Parathyroid adenoma (tissue), 2 donors: ENCODE measurements around the gene MIDN.
A peak's percentile ranks its signal among the peaks of the same experiment; 100 is the strongest.

Source experiments
- H2AFZ ChIP-seq: fragments of 300-600 bp; sonication (generic); one replicate; pipeline ENCODE4 v1.7.0; 2017; ENCODE audit warnings: antibody characterized with exemption, mild to moderate bottlenecking
- H3K27ac ChIP-seq: fragments of 300-600 bp; sonication (generic); one replicate; pipeline ENCODE4 v1.7.0; 2017
- H3K27me3 ChIP-seq: fragments of 300-600 bp; sonication (generic); one replicate; pipeline ENCODE4 v1.7.0; 2017; ENCODE audit warnings: low read length; ENCODE audit not compliant: control insufficient read depth, insufficient read depth
- H3K36me3 ChIP-seq: fragments of 300-600 bp; sonication (generic); one replicate; pipeline ENCODE4 v1.7.0; 2017; ENCODE audit warnings: low read length; ENCODE audit not compliant: control insufficient read depth, insufficient read depth
- H3K4me1 ChIP-seq: fragments of 300-600 bp; sonication (generic); one replicate; pipeline ENCODE4 v1.7.0; 2017; ENCODE audit warnings: control low read depth
- H3K4me2 ChIP-seq: fragments of 300-600 bp; sonication (generic); one replicate; pipeline ENCODE4 v1.7.0; 2017; ENCODE audit warnings: low read length
- H3K4me3 ChIP-seq: fragments of 300-600 bp; sonication (generic); one replicate; pipeline ENCODE4 v1.7.0; 2017; ENCODE audit warnings: low read depth, low read length
- H3K79me2 ChIP-seq: fragments of 300-600 bp; sonication (generic); one replicate; pipeline ENCODE4 v1.7.0; 2017; ENCODE audit warnings: control low read depth
- H3K9ac ChIP-seq: fragments of 300-600 bp; sonication (generic); one replicate; pipeline ENCODE4 v1.7.0; 2017; ENCODE audit warnings: mild to moderate bottlenecking
- H3K9me3 ChIP-seq: fragments of 300-600 bp; sonication (generic); one replicate; pipeline ENCODE4 v1.7.0; 2017; ENCODE audit warnings: low read length; ENCODE audit not compliant: control insufficient read depth
- TF ChIP-seq, protein P1 (sequence below): fragments of 300-600 bp; sonication (generic); IDR thresholded peaks from one replicate; pipeline ENCODE4 v1.7.0; 2017; ENCODE audit warnings: antibody characterized with exemption, mild to moderate bottlenecking
- donor health status: primary hyperparathyroidism.

Gene MIDN

DNA sequence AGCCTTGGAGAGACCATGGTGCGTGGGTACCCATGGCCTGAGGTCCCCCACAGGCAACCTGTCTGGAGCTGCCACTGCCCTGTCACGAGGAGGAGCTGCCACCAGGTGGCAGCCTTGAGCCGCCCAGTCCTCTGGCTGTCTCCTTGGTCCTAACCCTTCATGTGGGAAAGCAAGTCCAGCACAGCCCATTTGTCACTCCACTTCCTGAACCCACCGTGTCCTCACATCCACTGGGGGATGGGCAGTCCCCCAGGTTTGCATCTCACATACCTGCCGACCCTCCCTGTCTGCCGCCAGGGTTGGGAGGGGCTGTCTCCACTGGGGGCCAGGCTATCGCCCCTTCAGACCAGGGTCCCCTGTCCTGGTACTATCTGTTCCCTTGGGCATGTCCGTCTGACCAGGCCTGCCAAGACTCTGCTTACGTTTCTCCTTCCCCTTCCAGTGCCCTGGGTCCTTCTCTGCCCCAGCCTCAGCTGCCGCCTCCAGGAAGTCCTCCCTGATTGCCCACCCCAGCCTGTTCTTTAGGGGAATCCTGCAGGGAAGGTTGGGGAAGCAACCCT lies 31.5 kb downstream of the MIDN start:
- no peaks in the 10 kb centered on the region for H3K79me2 ChIP-seq
- H3K4me3 ChIP-seq, result no peak overlapping the region
- no peak overlapping the region for H2AFZ ChIP-seq
- peaks cover 13% of the 10 kb centered on the region for H3K4me1 ChIP-seq
- no peaks in the 10 kb centered on the region for H3K36me3 ChIP-seq
- H3K27me3 ChIP-seq, result no peaks in the 10 kb centered on the region
- no peaks in the 10 kb centered on the region for H3K9me3 ChIP-seq
- no peak overlapping the region for H3K27ac ChIP-seq
- TF ChIP-seq, protein P1, sequence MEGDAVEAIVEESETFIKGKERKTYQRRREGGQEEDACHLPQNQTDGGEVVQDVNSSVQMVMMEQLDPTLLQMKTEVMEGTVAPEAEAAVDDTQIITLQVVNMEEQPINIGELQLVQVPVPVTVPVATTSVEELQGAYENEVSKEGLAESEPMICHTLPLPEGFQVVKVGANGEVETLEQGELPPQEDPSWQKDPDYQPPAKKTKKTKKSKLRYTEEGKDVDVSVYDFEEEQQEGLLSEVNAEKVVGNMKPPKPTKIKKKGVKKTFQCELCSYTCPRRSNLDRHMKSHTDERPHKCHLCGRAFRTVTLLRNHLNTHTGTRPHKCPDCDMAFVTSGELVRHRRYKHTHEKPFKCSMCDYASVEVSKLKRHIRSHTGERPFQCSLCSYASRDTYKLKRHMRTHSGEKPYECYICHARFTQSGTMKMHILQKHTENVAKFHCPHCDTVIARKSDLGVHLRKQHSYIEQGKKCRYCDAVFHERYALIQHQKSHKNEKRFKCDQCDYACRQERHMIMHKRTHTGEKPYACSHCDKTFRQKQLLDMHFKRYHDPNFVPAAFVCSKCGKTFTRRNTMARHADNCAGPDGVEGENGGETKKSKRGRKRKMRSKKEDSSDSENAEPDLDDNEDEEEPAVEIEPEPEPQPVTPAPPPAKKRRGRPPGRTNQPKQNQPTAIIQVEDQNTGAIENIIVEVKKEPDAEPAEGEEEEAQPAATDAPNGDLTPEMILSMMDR, result peak; percentile 98
- H3K9ac ChIP-seq, result no peak overlapping the region
- no peak overlapping the region for H3K4me2 ChIP-seq

- H3K27ac ChIP-seq, result no peak overlapping the region
Observed at GRCh38 chr19:1280636-1281568, 32.5 kb downstream of the MIDN start.

GRCh38 chr19:1281569-1282287 lies 33.3 kb downstream of the MIDN start:
- Histone ChIP-seq H3K27me3 (no peaks in the 10 kb centered on the region), H3K4me2 (no peak overlapping the region), H3K27ac (no peak overlapping the region), H3K79me2 (no peaks in the 10 kb centered on the region), H3K36me3 (no peaks in the 10 kb centered on the region), H2AFZ (no peak overlapping the region), H3K4me1 (peaks cover 5% of the 10 kb centered on the region), H3K9me3 (no peaks in the 10 kb centered on the region), H3K9ac (no peak overlapping the region), H3K4me3 (no peak overlapping the region)
- TF ChIP-seq, protein P1, result no peak

More at GRCh38 chr19:1280636-1281568, 32.5 kb downstream of the MIDN start:
- no peak overlapping the region for H3K9ac ChIP-seq
- H3K27me3 ChIP-seq, result no peaks in the 10 kb centered on the region
- H3K79me2 ChIP-seq, result no peaks in the 10 kb centered on the region
- H3K9me3 ChIP-seq, result no peaks in the 10 kb centered on the region
- H3K4me2 ChIP-seq, result no peak overlapping the region
- no peak overlapping the region for H2AFZ ChIP-seq
- H3K4me3 ChIP-seq, result no peak overlapping the region
- H3K36me3 ChIP-seq, result no peaks in the 10 kb centered on the region
- TF ChIP-seq, protein P1, result no peak
- peaks cover 9% of the 10 kb centered on the region for H3K4me1 ChIP-seq

DNA sequence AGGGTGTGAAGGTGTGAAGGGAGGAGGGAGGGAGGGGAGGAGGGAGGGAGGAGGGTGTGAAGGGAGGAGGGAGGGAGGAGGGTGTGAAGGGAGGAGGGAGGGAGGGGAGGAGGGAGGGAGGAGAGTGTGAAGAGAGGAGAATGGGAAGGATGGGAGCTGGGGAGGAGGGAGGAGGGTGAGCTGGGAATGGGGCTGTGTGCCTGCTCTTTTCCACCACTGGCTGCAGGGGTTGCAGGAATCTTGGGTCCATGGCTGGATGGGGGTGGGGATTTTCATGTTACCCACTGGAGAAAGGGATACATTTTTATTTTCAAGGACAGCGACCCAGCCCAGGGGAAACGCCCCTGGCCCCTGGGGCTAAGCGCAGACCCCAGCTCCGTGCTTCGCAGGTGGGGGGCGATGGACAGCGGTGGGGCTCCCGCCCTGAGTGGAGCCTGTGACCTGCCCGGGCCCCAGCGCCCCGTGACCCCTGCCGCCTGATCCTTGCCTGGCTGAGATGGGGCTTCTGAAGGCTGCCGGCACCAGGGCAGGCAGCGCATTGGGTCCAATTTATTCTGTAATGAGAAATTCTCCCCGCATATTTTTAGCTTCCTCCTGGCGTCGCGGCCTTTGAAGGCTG lies 34.3 kb downstream of the MIDN start:
- Histone ChIP-seq H3K27me3 (no peaks in the 10 kb centered on the region), H3K4me2 (no peak overlapping the region), H3K4me3 (no peak overlapping the region), H3K9ac (no peak overlapping the region), H2AFZ (no peak overlapping the region), H3K79me2 (no peaks in the 10 kb centered on the region), H3K4me1 (peaks cover 5% of the 10 kb centered on the region), H3K36me3 (no peaks in the 10 kb centered on the region), H3K27ac (no peak overlapping the region), H3K9me3 (no peaks in the 10 kb centered on the region)
- TF ChIP-seq, protein P1, result no peak
